HCT116 (cell line): ENCODE data around the gene ARHGEF19. TPM values are rescaled to one million over a fixed set of nuclear protein-coding genes. Genes with fewer than 3 reads are reported as not detected.

Experiments
- ATAC-seq: fragments of 200-7000 bp; cut with Tn5 transposase; 2 replicates; pipeline ENCODE4 v1.9.1; 2020; ENCODE audit warnings: mild to moderate bottlenecking, moderate library complexity
- BruUV-seq: library from RNA; stranded (reverse); fragments of 400-500 nt; replicated peaks from 2 replicates; lab custom pipeline; 2021; lab: Mats Ljungman, UMichigan
- CTCF ChIA-PET: fragments of 300-600 bp; sonication (Branson Sonifier 250); formaldehyde crosslinking; loops from one replicate; lab custom pipeline; 2021; ENCODE audit warnings: antibody characterized with exemption; lab: Charles Lee
- POLR2A ChIA-PET: fragments of 300-600, 350-600 bp; sonication (Branson Sonifier 250); formaldehyde crosslinking; loops from one replicate; lab custom pipeline; 2021; ENCODE audit warnings: antibody characterized with exemption; lab: Charles Lee
- RAD21 ChIA-PET, 2 experiments: fragments of 300-600 bp; sonication (Branson Sonifier 250); formaldehyde crosslinking; loops; one replicate each; lab custom pipeline; 2023; ENCODE audit warnings: low total read pairs in 2 of 2; ENCODE audit not compliant: uncharacterized antibody in 2 of 2, unreplicated experiment in 2 of 2, low non-redundant PET in 1 of 2; lab: Charles Lee
- DNase-seq: peaks from one replicate; pipeline ENCODE4 v3.0.0-alpha.2; 2010; ENCODE audit warnings: low read depth, low spot score
- H2AFZ ChIP-seq: fragments of 200-600 bp; shearing (Covaris generic), sonication (generic); 2 replicates; pipeline ENCODE4 v1.6.1; 2017; ENCODE audit warnings: low read depth, mixed run types, mixed read lengths, antibody characterized with exemption, low read length; ENCODE audit not compliant: poor library complexity, severe bottlenecking
- H3K27ac ChIP-seq: 2 replicates; pipeline ENCODE4 v1.5.1; 2012; ENCODE audit warnings: low read depth, low read length
- H3K27me3 ChIP-seq: fragments of 200-600 bp; sonication (generic); 2 replicates; pipeline ENCODE4 v1.6.1; 2016; ENCODE audit warnings: mixed run types, low read length, mixed read lengths; ENCODE audit not compliant: insufficient read depth
- H3K36me3 ChIP-seq, 2 experiments: fragments of 200-500 bp in 1 of 2; fragments of 200-600 bp in 1 of 2; sonication (Bioruptor generic) in 1 of 2; sonication (generic) in 1 of 2; 2 replicates each; pipeline versions ENCODE4 v1.5.1 to v1.6.1; 2014 to 2016; ENCODE audit warnings: low read length in 2 of 2, inconsistent platforms in 1 of 2, mixed read lengths in 1 of 2, mixed run types in 1 of 2; ENCODE audit not compliant: insufficient read depth in 2 of 2, control insufficient read depth in 1 of 2
- H3K4me1 ChIP-seq, 2 experiments: fragments of 200-600 bp in 1 of 2; sonication (generic) in 1 of 2; 2 replicates each; pipeline versions ENCODE4 v1.5.1 to v1.6.1; 2012 to 2017; ENCODE audit warnings: low read length in 2 of 2, inconsistent platforms in 1 of 2, mild to moderate bottlenecking in 1 of 2, mixed read lengths in 1 of 2, mixed run types in 1 of 2, moderate library complexity in 1 of 2; ENCODE audit not compliant: insufficient read depth in 2 of 2, control insufficient read depth in 1 of 2
- H3K4me2 ChIP-seq: fragments of 200-600 bp; sonication (generic); 2 replicates; pipeline ENCODE4 v1.6.1; 2017; ENCODE audit warnings: mixed run types, low read length, mixed read lengths
- H3K4me3 ChIP-seq, 2 experiments: fragments of 200-600 bp in 1 of 2; sonication (generic) in 1 of 2; replicated peaks in 1 of 2; 2 replicates each; pipeline ENCODE4 v1.5.1; 2011 to 2016; ENCODE audit warnings: low read length in 2 of 2, control low read depth in 1 of 2, low read depth in 1 of 2, mild to moderate bottlenecking in 1 of 2, mixed read lengths in 1 of 2, mixed run types in 1 of 2
- H3K79me2 ChIP-seq: fragments of 200-600 bp; sonication (generic); 2 replicates; pipeline ENCODE4 v1.6.1; 2017; ENCODE audit warnings: mild to moderate bottlenecking, mixed run types, low read length, moderate library complexity, mixed read lengths; ENCODE audit not compliant: insufficient read depth
- H3K9ac ChIP-seq: fragments of 200-600 bp; sonication (generic); 2 replicates; pipeline ENCODE4 v1.6.1; 2016; ENCODE audit warnings: low read length, mixed read lengths
- H3K9me2 ChIP-seq: fragments of 200-600 bp; sonication (generic), shearing (Covaris generic); 2 replicates; pipeline ENCODE4 v1.6.1; 2017; ENCODE audit warnings: mixed run types, mild to moderate bottlenecking, moderate library complexity; ENCODE audit not compliant: insufficient read depth
- H3K9me3 ChIP-seq, 2 experiments: fragments of 200-500 bp in 1 of 2; fragments of 200-600 bp in 1 of 2; sonication (Bioruptor generic) in 1 of 2; sonication (generic) in 1 of 2; 2 replicates each; pipeline ENCODE4 v1.6.1; 2014 to 2017; ENCODE audit warnings: low read length in 2 of 2, mixed read lengths in 2 of 2, inconsistent platforms in 1 of 2, low read depth in 1 of 2, mild to moderate bottlenecking in 1 of 2, mixed run types in 1 of 2, moderate library complexity in 1 of 2; ENCODE audit not compliant: control insufficient read depth in 1 of 2, insufficient read depth in 1 of 2
- H4K20me1 ChIP-seq: fragments of 200-600 bp; sonication (generic), shearing (Covaris generic); 2 replicates; pipeline ENCODE4 v1.6.1; 2017; ENCODE audit warnings: mixed run types, mild to moderate bottlenecking, moderate library complexity; ENCODE audit not compliant: insufficient read depth
- CTCF ChIP-seq, 3 experiments: fragments of 200-600 bp in 1 of 3; sonication (generic) in 1 of 3; IDR thresholded peaks in 2 of 3; conservative IDR thresholded peaks in 1 of 3; 2 replicates each; pipeline ENCODE4 v1.5.1; 2012 to 2017; ENCODE audit warnings: low read depth in 2 of 3, low read length in 2 of 3, antibody characterized with exemption in 1 of 3, borderline replicate concordance in 1 of 3, control low read depth in 1 of 3, mild to moderate bottlenecking in 1 of 3, mixed read lengths in 1 of 3, mixed run types in 1 of 3, moderate library complexity in 1 of 3; ENCODE audit not compliant: insufficient read depth in 1 of 3
- MAX ChIP-seq: IDR thresholded peaks from 2 replicates; pipeline ENCODE4 v1.6.1; 2012
- POLR2AphosphoS5 ChIP-seq: IDR thresholded peaks from 2 replicates; pipeline ENCODE4 v1.6.1; 2011; ENCODE audit warnings: mild to moderate bottlenecking, low read depth, low read length, moderate library complexity
- REST ChIP-seq: IDR thresholded peaks from 2 replicates; pipeline ENCODE4 v1.6.1; 2012; ENCODE audit warnings: low read depth
- SP1 ChIP-seq: IDR thresholded peaks from 2 replicates; pipeline ENCODE4 v1.6.1; 2012; ENCODE audit warnings: low read depth
- TCF7L2 ChIP-seq: IDR thresholded peaks from 2 replicates; pipeline ENCODE4 v1.7.0; 2011; ENCODE audit warnings: borderline replicate concordance, inconsistent platforms; ENCODE audit not compliant: insufficient read depth, insufficient read length; ENCODE audit errors: extremely low read depth
- YY1 ChIP-seq: IDR thresholded peaks from 2 replicates; pipeline ENCODE4 v1.6.1; 2011; ENCODE audit warnings: low read length, low read depth, moderate library complexity, mild to moderate bottlenecking; ENCODE audit not compliant: insufficient replicate concordance; ENCODE audit errors: extremely low read depth
- ZFX ChIP-seq: fragments of 450-650 bp; IDR thresholded peaks from 2 replicates; pipeline ENCODE4 v1.6.1; 2017
- intact Hi-C: fragments of 100-400 bp; cut with micrococcal nuclease; formaldehyde crosslinking; loops from 2 replicates; pipeline ENCODE4 v1.10.0; 2022
- total RNA-seq: library from RNA; stranded (reverse); gene quantifications from one replicate; pipeline ENCODE4 v1.2.1, GENCODE V29; 2021; ENCODE audit not compliant: unreplicated experiment

The ARHGEF19 gene
- total RNA-seq, 1 experiment from 2014 or later = 59.7 TPM

- H3K27ac ChIP-seq = peak overlapping the region; percentile 95
- intact Hi-C loops = no loop called here
- CTCF ChIA-PET = interaction anchor here (1.8 kb wide), 1 partner anchor 94 kb away, joined by 4 read pairs; no protein-coding TSS in a partner anchor
- H3K27me3 ChIP-seq = no peaks in the 10 kb centered on the region
- H3K36me3 ChIP-seq = no peaks in the 10 kb centered on the region
- no peak overlapping the region for H2AFZ ChIP-seq
- H4K20me1 ChIP-seq = no peaks in the 10 kb centered on the region
- peak overlapping the region; percentile 71 for H3K9ac ChIP-seq
- no peaks in the 10 kb centered on the region for H3K79me2 ChIP-seq
- BruUV-seq = no TSS peak
- H3K9me3 ChIP-seq = no peaks in the 10 kb centered on the region
- H3K4me2 ChIP-seq = peak overlapping the region; percentile 71
- H3K4me1 ChIP-seq = peaks cover 86 to 100% of the 10 kb centered on the region in 2 experiments
- H3K9me2 ChIP-seq = no peaks in the 10 kb centered on the region
- POLR2A ChIA-PET = interaction anchor here (1.3 to 2.3 kb wide), 4 partner anchors 19 to 31 kb away, joined by 3 to 9 read pairs (median 6); partner anchors contain the start of gene EPHA2
- no peak for TF ChIP-seq SP1
- TF ChIP-seq POLR2AphosphoS5 = peak; percentile 55
- TF ChIP-seq MAX = no peak
- no peak for TF ChIP-seq REST
- peak; percentile 64 for TF ChIP-seq TCF7L2
- TF ChIP-seq YY1 = peak; percentile 24
- peak; percentile 75 for TF ChIP-seq ZFX
- no peak for TF ChIP-seq CTCF (IDR thresholded peaks at IDR 0.05 in 2 of 3, conservative IDR thresholded peaks at IDR 0.05 in 1 of 3; ENCODE audit: borderline replicate concordance in 1 of 3, insufficient read depth in 1 of 3, low read depth in 2 of 3, low read length in 2 of 3)
- peak overlapping the region; percentile 7 to 17; a peak in 2 of 4 replicates for H3K4me3 ChIP-seq
- RAD21 ChIA-PET = interaction anchor here in 1 of 2 experiments (1.0 kb wide), 1 partner anchor 30 kb away, joined by 4 read pairs; no protein-coding TSS in a partner anchor
- ATAC-seq (peak; percentile 34), DNase-seq (no peak)
Observed at GRCh38 chr1:16175610-16176553, 36.6 kb downstream of the ARHGEF19 start.
